Endometrium (tissue), 2 donors: Measurements from ENCODE around the gene C17orf50.

ENCODE experiments used
- FAIRE-seq: peaks from 2 replicates; lab custom pipeline; 2012; peaks lifted over from hg19 to GRCh38; lab: Jason Lieb, UNC
- donor health status: control.
- donor health status: control.

Gene C17orf50

GRCh38 chr17:35760587-35760986 lies at the start of gene C17orf50:
Gene C17orf50, plus strand, starts transcription at chr17:35760887. Its CDS starts 55 bp downstream, at chr17:35760942.
- FAIRE-seq, result no peak

GRCh38 chr17:35710950-35711349 lies 49.7 kb upstream of the C17orf50 start:
- FAIRE-seq, result no peak

- no peak for FAIRE-seq
Observed at GRCh38 chr17:35713069-35713728, 47.5 kb upstream of the C17orf50 start.

- no peak for FAIRE-seq
Observed at GRCh38 chr17:35714988-35715387, 45.7 kb upstream of the C17orf50 start.

- FAIRE-seq, result no peak
Observed at GRCh38 chr17:35715416-35715815, 45.3 kb upstream of the C17orf50 start.

GRCh38 chr17:35716173-35716572 lies 44.5 kb upstream of the C17orf50 start:
- FAIRE-seq, result no peak

- no peak for FAIRE-seq
Observed at GRCh38 chr17:35716897-35717465, 43.7 kb upstream of the C17orf50 start.

GRCh38 chr17:35717475-35717874 lies 43.2 kb upstream of the C17orf50 start:
- FAIRE-seq, result no peak

- FAIRE-seq, result no peak
Observed at GRCh38 chr17:35723735-35724134, 37.0 kb upstream of the C17orf50 start.

GRCh38 chr17:35725058-35725457 lies 35.6 kb upstream of the C17orf50 start:
- no peak for FAIRE-seq

- no peak for FAIRE-seq
Observed at GRCh38 chr17:35725802-35726126, 34.9 kb upstream of the C17orf50 start.

- FAIRE-seq, result no peak
Observed at GRCh38 chr17:35726127-35726952, 34.3 kb upstream of the C17orf50 start.

- no peak for FAIRE-seq
Observed at GRCh38 chr17:35726953-35727460, 33.7 kb upstream of the C17orf50 start.

- no peak for FAIRE-seq
Observed at GRCh38 chr17:35727635-35728034, 33.1 kb upstream of the C17orf50 start.

GRCh38 chr17:35728551-35728950 lies 32.1 kb upstream of the C17orf50 start:
- no peak for FAIRE-seq

GRCh38 chr17:35729405-35729833 lies 31.3 kb upstream of the C17orf50 start:
- FAIRE-seq, result no peak

- FAIRE-seq, result no peak
Observed at GRCh38 chr17:35730400-35731005, 30.2 kb upstream of the C17orf50 start.

- no peak for FAIRE-seq
Observed at GRCh38 chr17:35731239-35731916, 29.3 kb upstream of the C17orf50 start, which contains the start of gene RASL10B. Gene RASL10B, plus strand, starts transcription at chr17:35731639. Its CDS starts 3,546 bp downstream, at chr17:35735185.

GRCh38 chr17:35731917-35732805 lies 28.5 kb upstream of the C17orf50 start:
- FAIRE-seq, result no peak

GRCh38 chr17:35732806-35733136 lies 27.9 kb upstream of the C17orf50 start:
- FAIRE-seq, result no peak

- FAIRE-seq, result no peak
Observed at GRCh38 chr17:35733366-35733765, 27.3 kb upstream of the C17orf50 start.
